ENCODE data around the gene PMEL. TPM values are rescaled to one million over a fixed set of nuclear protein-coding genes. Genes with fewer than 3 reads are reported as not detected.
A peak's percentile ranks its signal among the peaks of the same experiment; 100 is the strongest.

The PMEL gene
- total and polyA plus RNA-seq, 2 of the 4 experiments (the other 2 are of a cell fraction) = 1.4 to 5.8 TPM

GRCh38 chr12:55931317-55931779 is 34.5 kb downstream of the PMEL start:
- intact Hi-C loops (cut with micrococcal nuclease) = loop anchor here (1.0 to 5.0 kb wide), 3 partner anchors 84 to 189 kb away; partner anchors contain the start of genes GDF11, ORMDL2 and SARNP
- CTCF ChIA-PET = interaction anchor here (0.6 to 2.0 kb wide), 3 partner anchors 9 to 130 kb away, joined by 3 to 4 read pairs (median 3); no protein-coding TSS in a partner anchor
- Histone ChIP-seq H3K4me2 (ENCODE audit: low read depth, low read length) (peak overlapping the region; percentile 75), H4K91ac (ENCODE audit: insufficient read depth, low read depth, low read length) (peak overlapping the region; percentile 86), H3K27ac (ENCODE audit: insufficient read depth, low read length) (peak overlapping the region; percentile 79), H2BK5ac (ENCODE audit: low read depth, low read length, poor library complexity, severe bottlenecking) (peak overlapping the region; percentile 77), H3K27me3 (ENCODE audit: control insufficient read depth, insufficient read depth, low read length) (no peaks in the 10 kb centered on the region), H2BK20ac (ENCODE audit: low read depth, low read length) (peak overlapping the region; percentile 13; the same call in 1 of the 2 replicates), H2AK5ac (ENCODE audit: low read depth, low read length) (peak overlapping the region; percentile 80), H4K20me1 (ENCODE audit: insufficient read depth, low read length) (no peaks in the 10 kb centered on the region), H2BK120ac (ENCODE audit: low read depth, low read length) (peak overlapping the region; percentile 44; the same call in 1 of the 2 replicates), H3K23ac (ENCODE audit: low read depth, low read length) (peak overlapping the region; percentile 57), H3K79me1 (ENCODE audit: low read depth in 1 of 2, low read length in 2 of 2) (peaks cover 35 to 78% of the 10 kb centered on the region in 2 experiments), H4K5ac (ENCODE audit: low read depth, low read length) (peak overlapping the region; percentile 73), H3K4me1 (ENCODE audit: control insufficient read depth, insufficient read depth, low read length) (peaks cover 18% of the 10 kb centered on the region), H3K4ac (ENCODE audit: low read depth, low read length) (peak overlapping the region; percentile 93), H3K36me3 (ENCODE audit: control insufficient read depth, insufficient read depth, low read length) (no peaks in the 10 kb centered on the region), H3K9ac (ENCODE audit: low read depth, low read length) (peak overlapping the region; percentile 79), H3K56ac (ENCODE audit: extremely low read depth, insufficient read depth, low read length) (peak overlapping the region; percentile 72), H3K9me1 (ENCODE audit: insufficient read depth, low read length) (peaks cover 16% of the 10 kb centered on the region), H3K14ac (replicated peaks; ENCODE audit: low read depth, low read length) (peak overlapping the region; percentile 82), H2AFZ (replicated peaks; ENCODE audit: low read length, poor library complexity) (peak overlapping the region; percentile 69), H3K18ac (ENCODE audit: low read depth, low read length) (peak overlapping the region; percentile 80), H3K4me3 (ENCODE audit: insufficient read depth, low read depth, low read length) (peak overlapping the region; percentile 78), H2BK15ac (ENCODE audit: low read depth, low read length) (peak overlapping the region; percentile 26; the same call in 2 of the 3 replicates), H4K8ac (ENCODE audit: low read depth in 2 of 2, low read length in 2 of 2) (peak overlapping the region; percentile 37 to 84), H3K9me3 (ENCODE audit: control insufficient read depth, insufficient read depth, low read length) (no peaks in the 10 kb centered on the region), H2AK9ac (replicated peaks; ENCODE audit: low read depth, low read length, poor library complexity) (peak overlapping the region; percentile 97)
- dilution Hi-C loops (cut with HindIII; ENCODE audit: low sequenced_read_pairs, unreplicated experiment) = no loop called here
- no peak for DNase-seq
- in situ Hi-C loops (cut with MboI; ENCODE audit: low sequenced_read_pairs) = no loop called here
- TF ChIP-seq RCOR1 (IDR thresholded peaks at IDR 0.05; ENCODE audit: insufficient replicate concordance, low read length) (no peak), MXI1 (IDR thresholded peaks at IDR 0.05; ENCODE audit: borderline replicate concordance, low read depth, low read length) (no peak), POLR2A (IDR thresholded peaks at IDR 0.05; ENCODE audit: low read depth, low read length) (no peak), NFE2L2 (IDR thresholded peaks at IDR 0.05; ENCODE audit: low read depth, low read length) (no peak), FOS (IDR thresholded peaks at IDR 0.05; ENCODE audit: low read depth, low read length) (no peak), ELK1 (IDR thresholded peaks at IDR 0.05; ENCODE audit: borderline replicate concordance, low read depth, low read length) (no peak), CEBPB (IDR thresholded peaks at IDR 0.05; ENCODE audit: low read depth, low read length) (no peak), CHD1 (IDR thresholded peaks at IDR 0.05; ENCODE audit: low read depth, low read length) (no peak), MAZ (IDR thresholded peaks at IDR 0.05; ENCODE audit: borderline replicate concordance, low read depth, low read length) (no peak), CTCF (conservative IDR thresholded peaks at IDR 0.05; ENCODE audit: low read depth, low read length) (no peak), RFX5 (IDR thresholded peaks at IDR 0.05; ENCODE audit: low read depth, low read length) (no peak), MAFK (IDR thresholded peaks at IDR 0.05; ENCODE audit: low read depth, low read length) (no peak), RAD21 (IDR thresholded peaks at IDR 0.05; ENCODE audit: low read length) (no peak), BHLHE40 (IDR thresholded peaks at IDR 0.05; ENCODE audit: low read depth, low read length) (no peak), SMC3 (IDR thresholded peaks at IDR 0.05; ENCODE audit: low read depth, low read length) (no peak), USF2 (IDR thresholded peaks at IDR 0.05; ENCODE audit: low read depth, low read length) (no peak)
- 3% methylated on average over 5 of the region's 10 CpGs; no CpG with 5 or more reads in 1 of the 2 experiments for WGBS, 2 experiments (ENCODE audit: extremely low coverage in 2 of 2, insufficient read length in 1 of 2)
- ATAC-seq (ENCODE audit: low read depth) = no peak
- BruUV-seq (replicated peaks) = no TSS peak
- POLR2A ChIA-PET (ENCODE audit: unreplicated experiment) = no interaction called here

All from IMR-90 (cell line).